HepG2 (cell line): Measurements from ENCODE around the gene CYP27B1. TPM values are rescaled to one million over a fixed set of nuclear protein-coding genes. Genes with fewer than 3 reads are reported as not detected.

ENCODE experiments used
- ATF7 ChIP-seq, 2 experiments: fragments of 450-650 bp in 1 of 2; sonication (generic) in 1 of 2; formaldehyde crosslinking in 1 of 2; IDR thresholded peaks; 2 replicates each; pipeline versions ENCODE4 v1.4.0 to v1.6.1; 2016 to 2020; ENCODE audit warnings: antibody characterized with exemption in 1 of 2, mild to moderate bottlenecking in 1 of 2, missing genetic modification reagents in 1 of 2
- CBX1 ChIP-seq: IDR thresholded peaks from one replicate; pipeline ENCODE4 v1.6.1; 2016; ENCODE audit warnings: antibody characterized with exemption, low read depth
- CTCF ChIP-seq: sonication (generic); formaldehyde crosslinking; IDR thresholded peaks from 2 replicates; pipeline ENCODE4 v1.5.0; 2020; ENCODE audit warnings: mild to moderate bottlenecking, missing genetic modification reagents, moderate library complexity
- DNMT1 ChIP-seq: sonication (generic); formaldehyde crosslinking; IDR thresholded peaks from 2 replicates; pipeline ENCODE4 v1.5.1; 2020; ENCODE audit warnings: mild to moderate bottlenecking, missing genetic modification reagents
- ELF4 ChIP-seq: sonication (generic); formaldehyde crosslinking; IDR thresholded peaks from 2 replicates; pipeline ENCODE4 v1.5.0; 2020; ENCODE audit warnings: missing genetic modification reagents, mild to moderate bottlenecking, moderate library complexity, borderline replicate concordance
- FOSL2 ChIP-seq: sonication (generic); formaldehyde crosslinking; IDR thresholded peaks from 2 replicates; pipeline ENCODE4 v1.4.0; 2020; ENCODE audit warnings: missing genetic modification reagents
- FOXJ3 ChIP-seq: sonication (generic); formaldehyde crosslinking; IDR thresholded peaks from 2 replicates; pipeline ENCODE4 v1.4.0; 2020; ENCODE audit warnings: missing genetic modification reagents, mild to moderate bottlenecking, borderline replicate concordance
- HOXD1 ChIP-seq: sonication (generic); formaldehyde crosslinking; IDR thresholded peaks from 2 replicates; pipeline ENCODE4 v1.5.0; 2020; ENCODE audit warnings: missing genetic modification reagents
- IKZF5 ChIP-seq: IDR thresholded peaks from 2 replicates; pipeline ENCODE4 v1.6.1; 2018; ENCODE audit warnings: missing genetic modification reagents, mild to moderate bottlenecking, missing compliant biosample characterization
- KAT8 ChIP-seq: IDR thresholded peaks from 2 replicates; pipeline ENCODE4 v1.6.1; 2016; ENCODE audit warnings: missing genetic modification reagents, missing compliant biosample characterization
- MIER2 ChIP-seq: IDR thresholded peaks from 2 replicates; pipeline ENCODE4 v1.6.1; 2016; ENCODE audit warnings: missing biosample characterization, missing genetic modification reagents
- NONO ChIP-seq, 2 experiments: fragments of 450-650 bp in 1 of 2; sonication (generic) in 1 of 2; formaldehyde crosslinking in 1 of 2; IDR thresholded peaks in 1 of 2; conservative IDR thresholded peaks in 1 of 2; 2 replicates each; pipeline versions ENCODE4 v1.6.1 to v1.8.0; 2017 to 2022; ENCODE audit warnings: mild to moderate bottlenecking in 1 of 2, missing genetic modification reagents in 1 of 2, moderate library complexity in 1 of 2
- RORA ChIP-seq: sonication (generic); formaldehyde crosslinking; IDR thresholded peaks from 2 replicates; pipeline ENCODE4 v1.5.0; 2020; ENCODE audit warnings: mild to moderate bottlenecking, missing genetic modification reagents, moderate library complexity
- TGIF2 ChIP-seq: IDR thresholded peaks from 2 replicates; pipeline ENCODE4 v1.6.1; 2016; ENCODE audit warnings: control low read depth, missing compliant biosample characterization
- ZBTB10 ChIP-seq: sonication (generic); formaldehyde crosslinking; IDR thresholded peaks from 2 replicates; pipeline ENCODE4 v1.4.0; 2020; ENCODE audit warnings: missing genetic modification reagents, borderline replicate concordance
- ZFYVE20 ChIP-seq: sonication (generic); formaldehyde crosslinking; IDR thresholded peaks from 2 replicates; pipeline ENCODE4 v1.8.0; 2023; ENCODE audit warnings: low read depth, mild to moderate bottlenecking, moderate library complexity, missing genetic modification reagents, borderline replicate concordance
- ZMAT3 ChIP-seq: sonication (generic); formaldehyde crosslinking; conservative IDR thresholded peaks from 2 replicates; pipeline ENCODE4 v1.7.0; 2021; ENCODE audit warnings: missing genetic modification reagents
- ZNF18 ChIP-seq: sonication (generic); formaldehyde crosslinking; IDR thresholded peaks from 2 replicates; pipeline ENCODE4 v1.8.0; 2022; ENCODE audit warnings: mild to moderate bottlenecking, missing genetic modification reagents; ENCODE audit not compliant: insufficient replicate concordance
- ZNF234 ChIP-seq: sonication (generic); formaldehyde crosslinking; conservative IDR thresholded peaks from 2 replicates; pipeline ENCODE4 v1.5.1; 2020; ENCODE audit warnings: mild to moderate bottlenecking, missing genetic modification reagents
- ZNF652 ChIP-seq: IDR thresholded peaks from 2 replicates; pipeline ENCODE4 v1.6.1; 2016; ENCODE audit warnings: low read depth, borderline replicate concordance
- ZNF737 ChIP-seq: sonication (generic); formaldehyde crosslinking; IDR thresholded peaks from 2 replicates; pipeline ENCODE4 v1.5.0; 2020; ENCODE audit warnings: missing genetic modification reagents, mild to moderate bottlenecking, borderline replicate concordance
- polyA plus RNA-seq, 8 experiments: library from polyadenylated mRNA; depleted of rRNA in 3 of 8; stranded (reverse) in 7 of 8; unstranded in 1 of 8; fragments of >200 nt; fragmentation: Illumina TruSeq in 4 of 8; extraction: Trizol in 4 of 8; gene quantifications; 2 replicates each; pipeline versions ENCODE4 v1.2.1 to v1.2.3, GENCODE V29; 2011 to 2016; ENCODE audit warnings: low read depth in 4 of 8, missing spikeins in 1 of 8, mixed read lengths in 1 of 8; ENCODE audit not compliant: insufficient read depth in 1 of 8
- total RNA-seq, 5 experiments: library from RNA; depleted of rRNA; stranded (reverse); fragments of >200 nt; fragmentation: Illumina TruSeq; extraction: Trizol; gene quantifications; 2 replicates each; pipeline ENCODE4 v1.2.3, GENCODE V29; 2016; ENCODE audit warnings: low read depth in 1 of 5

Gene CYP27B1
- total and polyA plus RNA-seq, 2 of the 13 experiments (the other 11 are each of a cell fraction or from before 2014, with no cell fraction given), result 2.3 to 3.0 TPM

- TF ChIP-seq IKZF5 (peak; percentile 93), ZMAT3 (CRISPR knock-in tag) (peak; percentile 51; the same call in 1 of the 2 replicates), HOXD1 (CRISPR knock-in tag) (peak; percentile 78; the same call in 1 of the 2 replicates), MIER2 (CRISPR knock-in tag) (peak; percentile 43; the same call in 1 of the 2 replicates), FOSL2 (CRISPR knock-in tag) (no peak), ZNF234 (CRISPR knock-in tag) (0 out of 2 replicates have a peak, but pooled peaks have one; percentile 48), ZNF652 (CRISPR knock-in tag) (peak; percentile 39; the same call in 1 of the 2 replicates), KAT8 (CRISPR knock-in tag) (peak; percentile 98), ZBTB10 (CRISPR knock-in tag) (no peak), TGIF2 (peak; percentile 80), NONO (IDR thresholded peaks at IDR 0.05) (no peak), NONO (CRISPR knock-in tag; conservative IDR thresholded peaks at IDR 0.05) (peak; percentile 88), FOXJ3 (peak; percentile 81), ZNF737 (CRISPR knock-in tag) (no peak), DNMT1 (CRISPR knock-in tag) (peak; percentile 94), ZFYVE20 (CRISPR knock-in tag) (0 out of 2 replicates have a peak, but pooled peaks have one; percentile 63), CTCF (peak; percentile 94), ZNF18 (CRISPR knock-in tag) (no peak), ELF4 (peak; percentile 39; the same call in 1 of the 2 replicates), ATF7 (IDR thresholded peaks at IDR 0.05) (no peak), ATF7 (CRISPR knock-in tag; IDR thresholded peaks at IDR 0.05) (no peak), RORA (CRISPR knock-in tag) (no peak), CBX1 (peak; percentile 45)
These were observed 16.0 kb upstream of the CYP27B1 start, which contains the start of gene TSFM (continued) for GRCh38 chr12:57782608-57783465.
